ENCODE results near the gene CHEK1.

- TF ChIP-seq, protein P1, sequence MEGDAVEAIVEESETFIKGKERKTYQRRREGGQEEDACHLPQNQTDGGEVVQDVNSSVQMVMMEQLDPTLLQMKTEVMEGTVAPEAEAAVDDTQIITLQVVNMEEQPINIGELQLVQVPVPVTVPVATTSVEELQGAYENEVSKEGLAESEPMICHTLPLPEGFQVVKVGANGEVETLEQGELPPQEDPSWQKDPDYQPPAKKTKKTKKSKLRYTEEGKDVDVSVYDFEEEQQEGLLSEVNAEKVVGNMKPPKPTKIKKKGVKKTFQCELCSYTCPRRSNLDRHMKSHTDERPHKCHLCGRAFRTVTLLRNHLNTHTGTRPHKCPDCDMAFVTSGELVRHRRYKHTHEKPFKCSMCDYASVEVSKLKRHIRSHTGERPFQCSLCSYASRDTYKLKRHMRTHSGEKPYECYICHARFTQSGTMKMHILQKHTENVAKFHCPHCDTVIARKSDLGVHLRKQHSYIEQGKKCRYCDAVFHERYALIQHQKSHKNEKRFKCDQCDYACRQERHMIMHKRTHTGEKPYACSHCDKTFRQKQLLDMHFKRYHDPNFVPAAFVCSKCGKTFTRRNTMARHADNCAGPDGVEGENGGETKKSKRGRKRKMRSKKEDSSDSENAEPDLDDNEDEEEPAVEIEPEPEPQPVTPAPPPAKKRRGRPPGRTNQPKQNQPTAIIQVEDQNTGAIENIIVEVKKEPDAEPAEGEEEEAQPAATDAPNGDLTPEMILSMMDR (IDR thresholded peaks at IDR 0.05), result no peak
- TF ChIP-seq POLR2A (IDR thresholded peaks at IDR 0.05), result no peak
- TF ChIP-seq EP300 (IDR thresholded peaks at IDR 0.05), result no peak
Measured at GRCh38 chr11:125609545-125609944, 15.4 kb upstream of the CHEK1 start.

Measured in upper lobe of left lung (tissue), 4 donors.